SK-N-SH (cell line): ENCODE measurements around the gene GAN. TPM values are rescaled to one million over a fixed set of nuclear protein-coding genes. Genes with fewer than 3 reads are reported as not detected.

Experiments
- CTCF ChIA-PET: fragments of 300-600, 350-600 bp; formaldehyde crosslinking; extraction: SDS; loops from one replicate; lab custom pipeline; 2021; lab: Yijun Ruan, JAX
- POLR2A ChIA-PET: fragments of 350-600 bp; sonication (Branson Sonifier 250); formaldehyde crosslinking; extraction: SDS; loops from one replicate; lab custom pipeline; 2020; ENCODE audit warnings: antibody characterized with exemption, inconsistent platforms; lab: Yijun Ruan, JAX
- DNase-seq: peaks from one replicate; pipeline ENCODE4 v3.0.0; 2012
- H2AFZ ChIP-seq: fragments of 200-600 bp; sonication (generic); 2 replicates; pipeline ENCODE4 v1.8.1; 2016; ENCODE audit warnings: antibody characterized with exemption, mild to moderate bottlenecking, low read depth
- H3F3A ChIP-seq: fragments of 200-600 bp; sonication (generic); replicated peaks from 2 replicates; pipeline ENCODE3; 2016; ENCODE audit warnings: antibody characterized with exemption, mild to moderate bottlenecking; ENCODE audit not compliant: insufficient read depth
- H3K27ac ChIP-seq, 2 experiments: fragments of 200-500 bp in 1 of 2; fragments of 200-600 bp in 1 of 2; sonication (Bioruptor generic) in 1 of 2; sonication (generic), shearing (Covaris generic) in 1 of 2; 2 replicates each; pipeline versions ENCODE4 v1.5.1 to v1.6.1; 2014 to 2016; ENCODE audit warnings: low read depth in 2 of 2, inconsistent platforms in 1 of 2, low read length in 1 of 2, mild to moderate bottlenecking in 1 of 2, mixed read lengths in 1 of 2
- H3K27me3 ChIP-seq: fragments of 200-600 bp; sonication (generic), shearing (Covaris generic); 2 replicates; pipeline ENCODE4 v1.6.1; 2016; ENCODE audit warnings: mixed run types; ENCODE audit not compliant: insufficient read depth
- H3K36me3 ChIP-seq, 2 experiments: fragments of 200-500 bp in 1 of 2; fragments of 200-600 bp in 1 of 2; sonication (Bioruptor generic) in 1 of 2; sonication (generic) in 1 of 2; replicated peaks in 1 of 2; 2 replicates each; pipeline versions ENCODE3 to v1.5.1; 2014 to 2016; ENCODE audit warnings: low read length in 1 of 2, mild to moderate bottlenecking in 1 of 2; ENCODE audit not compliant: insufficient read depth in 2 of 2, control insufficient read depth in 1 of 2
- H3K4me1 ChIP-seq, 2 experiments: fragments of 200-500 bp in 1 of 2; fragments of 200-600 bp in 1 of 2; sonication (Bioruptor generic) in 1 of 2; sonication (generic), shearing (Covaris generic) in 1 of 2; 2 replicates each; pipeline versions ENCODE4 v1.5.1 to v1.6.1; 2014 to 2016; ENCODE audit warnings: low read depth in 1 of 2, low read length in 1 of 2, mixed run types in 1 of 2; ENCODE audit not compliant: insufficient read depth in 2 of 2, control insufficient read depth in 1 of 2
- H3K4me2 ChIP-seq: fragments of 200-600 bp; sonication (generic), shearing (Covaris generic); 2 replicates; pipeline ENCODE4 v1.6.1; 2017; ENCODE audit warnings: mixed run types
- H3K4me3 ChIP-seq, 2 experiments: fragments of 200-500 bp in 1 of 2; fragments of 200-600 bp in 1 of 2; sonication (Bioruptor generic) in 1 of 2; sonication (generic), shearing (Covaris generic) in 1 of 2; 2 replicates each; pipeline versions ENCODE4 v1.5.1 to v1.8.1; 2014 to 2016; ENCODE audit warnings: low read depth in 2 of 2, inconsistent platforms in 1 of 2, low read length in 1 of 2, mild to moderate bottlenecking in 1 of 2, mixed read lengths in 1 of 2, moderate library complexity in 1 of 2
- H3K79me2 ChIP-seq: fragments of 200-600 bp; sonication (generic); 2 replicates; pipeline ENCODE4 v1.8.1; 2017; ENCODE audit warnings: mild to moderate bottlenecking; ENCODE audit not compliant: insufficient read depth
- H3K9ac ChIP-seq: fragments of 200-600 bp; sonication (generic); 2 replicates; pipeline ENCODE4 v1.6.1; 2017; ENCODE audit warnings: mixed run types
- H3K9me2 ChIP-seq: fragments of 200-600 bp; sonication (generic); 2 replicates; pipeline ENCODE4 v1.6.1; 2017; ENCODE audit warnings: mixed run types
- H3K9me3 ChIP-seq: fragments of 200-600 bp; sonication (generic); 2 replicates; pipeline ENCODE4 v1.6.1; 2017; ENCODE audit warnings: mixed run types, mild to moderate bottlenecking, moderate library complexity
- H4K20me1 ChIP-seq: fragments of 200-600 bp; sonication (generic); 2 replicates; pipeline ENCODE4 v1.6.1; 2017; ENCODE audit warnings: mild to moderate bottlenecking, mixed run types; ENCODE audit not compliant: insufficient read depth
- CHD2 ChIP-seq: fragments of 150-350 bp; IDR thresholded peaks from 2 replicates; pipeline ENCODE4 v1.6.1; 2018; ENCODE audit warnings: low read length; ENCODE audit not compliant: partially characterized antibody
- ELF1 ChIP-seq: IDR thresholded peaks from 2 replicates; pipeline ENCODE4 v1.4.0; 2012
- EP300 ChIP-seq, 2 experiments: IDR thresholded peaks; 2 replicates each; pipeline versions ENCODE4 v1.4.0 to v1.6.1; 2012; ENCODE audit warnings: borderline replicate concordance in 1 of 2, low read depth in 1 of 2, low read length in 1 of 2
- EZH2phosphoT487 ChIP-seq: fragments of 200-600 bp; sonication (generic); IDR thresholded peaks from 2 replicates; pipeline ENCODE4 v1.6.1; 2017; ENCODE audit warnings: low read depth, mixed run types, mild to moderate bottlenecking, antibody characterized with exemption, moderate library complexity, borderline replicate concordance
- FOSL2 ChIP-seq: IDR thresholded peaks from 2 replicates; pipeline ENCODE4 v1.4.0; 2012; ENCODE audit warnings: low read depth, mild to moderate bottlenecking, moderate library complexity, borderline replicate concordance
- MAX ChIP-seq: IDR thresholded peaks from 2 replicates; pipeline ENCODE4 v1.4.0; 2012; ENCODE audit warnings: low read depth
- MEF2A ChIP-seq: IDR thresholded peaks from 2 replicates; pipeline ENCODE4 v1.4.0; 2012; ENCODE audit warnings: low read depth, borderline replicate concordance
- MXI1 ChIP-seq: IDR thresholded peaks from 2 replicates; pipeline ENCODE4 v1.6.1; 2012; ENCODE audit warnings: mild to moderate bottlenecking, low read depth, low read length, improper control_type of control experiment
- NFIC ChIP-seq: IDR thresholded peaks from 2 replicates; pipeline ENCODE4 v1.4.0; 2012; ENCODE audit warnings: borderline replicate concordance
- NRF1 ChIP-seq: IDR thresholded peaks from 2 replicates; pipeline ENCODE4 v1.6.1; 2012; ENCODE audit warnings: low read depth, mild to moderate bottlenecking, low read length
- POLR2AphosphoS5 ChIP-seq: IDR thresholded peaks from 2 replicates; pipeline ENCODE4 v1.6.1; 2012; ENCODE audit warnings: low read depth, low read length
- RAD21 ChIP-seq: IDR thresholded peaks from 2 replicates; pipeline ENCODE4 v1.6.1; 2012; ENCODE audit warnings: mild to moderate bottlenecking, low read length
- RFX5 ChIP-seq: IDR thresholded peaks from 2 replicates; pipeline ENCODE4 v1.6.1; 2012; ENCODE audit warnings: mild to moderate bottlenecking, improper control_type of control experiment, low read length
- SMC3 ChIP-seq: IDR thresholded peaks from 2 replicates; pipeline ENCODE4 v1.6.1; 2012; ENCODE audit warnings: low read depth, low read length, improper control_type of control experiment
- TCF12 ChIP-seq: IDR thresholded peaks from 2 replicates; pipeline ENCODE4 v1.4.0; 2012
- TEAD4 ChIP-seq: IDR thresholded peaks from 2 replicates; pipeline ENCODE4 v1.4.0; 2012; ENCODE audit warnings: mild to moderate bottlenecking, borderline replicate concordance; ENCODE audit not compliant: insufficient read depth
- WGBS: methylation state at CpG from one replicate; pipeline ENCODE4 v1.1.6; 2017; ENCODE audit warnings: low lambda C conversion rate; 5-methylcytosine and 5-hydroxymethylcytosine counted together
- polyA plus RNA-seq, 3 experiments: library from polyadenylated mRNA; depleted of rRNA; stranded (reverse); fragments of >200 nt; gene quantifications; 2 replicates each; pipeline ENCODE4 v1.2.3, GENCODE V29; 2012
- TF ChIP-seq, protein P1 (sequence below): IDR thresholded peaks from 2 replicates; pipeline ENCODE4 v1.4.0; 2012; ENCODE audit warnings: low read depth, borderline replicate concordance
- TF ChIP-seq, protein P2 (sequence below): fragments of 150-350 bp; IDR thresholded peaks from 2 replicates; pipeline ENCODE4 v1.6.1; 2017; ENCODE audit warnings: antibody characterized with exemption, low read length, low read depth, borderline replicate concordance

Gene GAN
- polyA plus RNA-seq, 1 of the 3 experiments (the other 2 are of a cell fraction) = 0.79 TPM

DNA sequence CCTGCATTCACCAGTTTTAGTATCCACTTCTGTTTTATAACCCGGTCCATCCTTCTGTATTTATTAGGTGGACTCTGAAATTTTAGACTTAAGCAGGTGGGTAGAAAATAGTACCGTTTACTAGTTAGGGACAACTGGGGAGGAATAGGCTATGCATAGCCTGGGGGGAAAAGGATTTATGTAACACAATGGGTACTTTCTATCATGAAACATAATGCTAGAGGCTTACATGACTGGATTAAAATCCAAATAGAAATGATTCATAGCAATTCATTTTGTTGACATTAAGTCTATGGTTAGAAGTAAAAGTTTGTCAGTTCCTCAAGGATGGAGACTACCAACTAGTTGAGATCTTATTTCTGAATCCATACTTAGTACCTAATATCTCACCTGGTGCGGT is 18.6 kb downstream of the GAN start:
- ChIA-PET CTCF (no interaction called here), POLR2A (no interaction called here)
- DNase-seq = no peak
- Histone ChIP-seq H3K9me3 (no peaks in the 10 kb centered on the region), H3K4me1 (peaks cover 0 to 8% of the 10 kb centered on the region in 2 experiments; a peak in 2 of 4 replicates), H3K4me2 (no peak overlapping the region), H3K36me3 (no peaks in the 10 kb centered on the region), H3K4me3 (no peak overlapping the region), H3K27me3 (no peaks in the 10 kb centered on the region), H3F3A (no peaks in the 10 kb centered on the region), H3K79me2 (peaks cover 50% of the 10 kb centered on the region; the same call in 1 of the 2 replicates), H3K9me2 (no peaks in the 10 kb centered on the region), H4K20me1 (no peaks in the 10 kb centered on the region), H2AFZ (no peak overlapping the region), H3K27ac (no peak overlapping the region), H3K9ac (no peak overlapping the region)
- 97% methylated on average over 3 of the region's 3 CpGs for WGBS
- TF ChIP-seq TCF12 = no peak
- no peak for TF ChIP-seq TEAD4
- no peak for TF ChIP-seq MEF2A
- TF ChIP-seq MXI1 = no peak
- no peak for TF ChIP-seq MAX
- no peak for TF ChIP-seq EP300 (IDR thresholded peaks at IDR 0.05; ENCODE audit: borderline replicate concordance in 1 of 2, low read depth in 1 of 2, low read length in 1 of 2)
- TF ChIP-seq, protein P1, sequence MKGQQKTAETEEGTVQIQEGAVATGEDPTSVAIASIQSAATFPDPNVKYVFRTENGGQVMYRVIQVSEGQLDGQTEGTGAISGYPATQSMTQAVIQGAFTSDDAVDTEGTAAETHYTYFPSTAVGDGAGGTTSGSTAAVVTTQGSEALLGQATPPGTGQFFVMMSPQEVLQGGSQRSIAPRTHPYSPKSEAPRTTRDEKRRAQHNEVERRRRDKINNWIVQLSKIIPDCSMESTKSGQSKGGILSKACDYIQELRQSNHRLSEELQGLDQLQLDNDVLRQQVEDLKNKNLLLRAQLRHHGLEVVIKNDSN = no peak
- TF ChIP-seq RFX5 = no peak
- no peak for TF ChIP-seq POLR2AphosphoS5
- no peak for TF ChIP-seq EZH2phosphoT487
- TF ChIP-seq FOSL2 = no peak
- TF ChIP-seq SMC3 = no peak

DNA sequence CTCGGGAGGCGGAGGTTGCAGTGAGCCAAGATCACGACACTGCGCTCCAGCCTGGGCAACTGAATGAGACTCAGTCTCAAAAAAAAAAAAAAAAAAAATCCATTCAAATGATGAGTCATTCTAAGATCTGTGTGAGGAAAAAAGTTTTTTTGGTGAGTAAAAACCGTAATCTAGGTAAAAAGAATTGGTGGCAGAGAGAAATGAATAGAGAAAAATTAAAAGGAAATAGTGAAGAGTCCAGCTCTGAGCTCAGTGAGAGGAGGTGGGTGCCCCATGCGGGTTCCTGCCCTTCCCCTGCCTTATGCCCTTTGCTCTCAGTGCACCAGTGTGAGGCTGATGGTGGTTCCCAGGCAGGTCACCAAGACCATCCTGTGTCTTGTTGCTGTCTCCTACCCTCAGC is 20.9 kb downstream of the GAN start:
- Histone ChIP-seq H3K36me3 (peaks cover 0 to 1% of the 10 kb centered on the region in 2 experiments), H3K79me2 (peaks cover 33% of the 10 kb centered on the region; the same call in 1 of the 2 replicates), H3K4me2 (no peak overlapping the region), H3K27ac (no peak overlapping the region), H3K4me1 (no peaks in the 10 kb centered on the region), H4K20me1 (no peaks in the 10 kb centered on the region), H3F3A (no peaks in the 10 kb centered on the region), H2AFZ (no peak overlapping the region), H3K27me3 (no peaks in the 10 kb centered on the region), H3K9ac (no peak overlapping the region), H3K9me2 (no peaks in the 10 kb centered on the region), H3K4me3 (no peak overlapping the region), H3K9me3 (no peaks in the 10 kb centered on the region)
- ChIA-PET CTCF (no interaction called here), POLR2A (no interaction called here)
- 95% methylated on average over 6 of the region's 6 CpGs for WGBS
- DNase-seq = no peak
- TF ChIP-seq, protein P1 = no peak
- TF ChIP-seq TEAD4 = no peak
- no peak for TF ChIP-seq CHD2
- TF ChIP-seq POLR2AphosphoS5 = no peak
- no peak for TF ChIP-seq RAD21
- TF ChIP-seq MAX = no peak
- TF ChIP-seq SMC3 = no peak
- no peak for TF ChIP-seq NFIC
- no peak for TF ChIP-seq NRF1
- no peak for TF ChIP-seq ELF1
- TF ChIP-seq EZH2phosphoT487 = no peak
- TF ChIP-seq, protein P2, sequence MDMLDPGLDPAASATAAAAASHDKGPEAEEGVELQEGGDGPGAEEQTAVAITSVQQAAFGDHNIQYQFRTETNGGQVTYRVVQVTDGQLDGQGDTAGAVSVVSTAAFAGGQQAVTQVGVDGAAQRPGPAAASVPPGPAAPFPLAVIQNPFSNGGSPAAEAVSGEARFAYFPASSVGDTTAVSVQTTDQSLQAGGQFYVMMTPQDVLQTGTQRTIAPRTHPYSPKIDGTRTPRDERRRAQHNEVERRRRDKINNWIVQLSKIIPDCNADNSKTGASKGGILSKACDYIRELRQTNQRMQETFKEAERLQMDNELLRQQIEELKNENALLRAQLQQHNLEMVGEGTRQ = no peak
